Adipose tissue (tissue), 3 donors: Measurements from ENCODE around the gene ZNF581. TPM values are rescaled to one million over a fixed set of nuclear protein-coding genes. Genes with fewer than 3 reads are reported as not detected.

Experiments used
- polyA plus RNA-seq, 3 donors: library from polyadenylated mRNA; stranded (reverse); fragments of 200-250 nt; gene quantifications; one replicate each; pipeline ENCODE4 v1.2.3, GENCODE V29; 2013
- donor health status: healthy with polysubstance abuse.
- donor health status: Bipolar disorder and iron deficiency.
- donor health status: healthy.

Gene ZNF581
- polyA plus RNA-seq, 3 donors: 14.3 to 24.5 (median 18.1) TPM

Other genes with a start within 250 kb of the ZNF581 start
- 1 to 10 TPM; 2.9 to 9.3 (median 7.4) TPM for gene UBE2S, start 235.9 kb upstream of the ZNF581 start, polyA plus RNA-seq
- under 1 TPM in 2 of 3 donors, not detected in 1; 0.07 to 0.11 TPM for gene SHISA7, start 200.3 kb upstream of the ZNF581 start, polyA plus RNA-seq
- gene ISOC2, start 182.0 kb upstream of the ZNF581 start, polyA plus RNA-seq: 100 to 1,000 TPM in 1 of 3 donors, 10 to 100 TPM in 2; 57.7 to 135 (median 79.6) TPM
- not detected for gene C19orf85, start 178.9 kb upstream of the ZNF581 start, polyA plus RNA-seq
- 1 to 10 TPM; 1.9 to 5.6 (median 4.0) TPM for gene ZNF628, start 167.0 kb upstream of the ZNF581 start, polyA plus RNA-seq
- gene NAT14, start 158.5 kb upstream of the ZNF581 start, polyA plus RNA-seq: 10 to 100 TPM in 1 of 3 donors, 1 to 10 TPM in 2; 4.4 to 10.2 (median 7.7) TPM
- 1 to 10 TPM in 2 of 3 donors, under 1 TPM in 1; 0.28 to 9.4 (median 3.9) TPM for gene SSC5D, start 155.2 kb upstream of the ZNF581 start, polyA plus RNA-seq
- gene SBK2, start 106.5 kb upstream of the ZNF581 start, polyA plus RNA-seq: under 1 TPM in 2 of 3 donors, not detected in 1; 0.12 to 0.90 TPM
- gene SBK3, start 98.1 kb upstream of the ZNF581 start, polyA plus RNA-seq: 1 to 10 TPM in 2 of 3 donors, under 1 TPM in 1; 0.29 to 1.6 (median 1.2) TPM
- 1 to 10 TPM; 3.7 to 7.8 (median 7.2) TPM for gene ZNF579, start 62.8 kb upstream of the ZNF581 start, polyA plus RNA-seq
- 1 to 10 TPM; 6.8 to 9.7 (median 8.4) TPM for gene FIZ1, start 44.1 kb upstream of the ZNF581 start, polyA plus RNA-seq
- 10 to 100 TPM; 27.9 to 60.9 (median 35.5) TPM for gene ZNF524, start 43.4 kb upstream of the ZNF581 start, polyA plus RNA-seq
- 1 to 10 TPM; 3.8 to 6.8 (median 4.7) TPM for gene ZNF865, start 38.0 kb upstream of the ZNF581 start, polyA plus RNA-seq
- 1 to 10 TPM; 2.6 to 7.0 (median 5.2) TPM for gene ZNF784, start 19.1 kb upstream of the ZNF581 start, polyA plus RNA-seq
- gene ZNF580, start 2.6 kb upstream of the ZNF581 start, polyA plus RNA-seq: 10 to 100 TPM; 17.9 to 41.2 (median 26.1) TPM
- gene CCDC106, start 4.6 kb downstream of the ZNF581 start, polyA plus RNA-seq: 10 to 100 TPM in 2 of 3 donors, 1 to 10 TPM in 1; 6.3 to 23.2 (median 17.8) TPM
- gene U2AF2, start 11.4 kb downstream of the ZNF581 start, polyA plus RNA-seq: 100 to 1,000 TPM in 1 of 3 donors, 10 to 100 TPM in 2; 54.3 to 122 (median 95.0) TPM
- gene EPN1, start 31.6 kb downstream of the ZNF581 start, polyA plus RNA-seq: 100 to 1,000 TPM in 1 of 3 donors, 10 to 100 TPM in 2; 71.6 to 117 (median 89.0) TPM
- gene NLRP9, start 94.8 kb downstream of the ZNF581 start, polyA plus RNA-seq: not detected
- not detected for gene RFPL4A, start 115.4 kb downstream of the ZNF581 start, polyA plus RNA-seq
- not detected for gene RFPL4AL1, start 125.5 kb downstream of the ZNF581 start, polyA plus RNA-seq
- under 1 TPM in 1 of 3 donors, not detected in 2; 0.03 TPM for gene NLRP11, start 188.3 kb downstream of the ZNF581 start, polyA plus RNA-seq
- not detected for gene NLRP4, start 192.9 kb downstream of the ZNF581 start, polyA plus RNA-seq